Measurements from ENCODE around the gene AKAP13. TPM values are rescaled to one million over a fixed set of nuclear protein-coding genes. Genes with fewer than 3 reads are reported as not detected.

AKAP13 gene
- total and polyA plus RNA-seq, 9 donors: 45.3 to 190 (median 98.6) TPM

GRCh38 chr15:85763157-85763556, 382.8 kb downstream of the AKAP13 start:
- H3K4me1 ChIP-seq (ENCODE audit: insufficient read depth): no peaks in the 10 kb centered on the region
- H3K36me3 ChIP-seq: no peaks in the 10 kb centered on the region
- WGBS, 3 donors: 87 to 97% (median 92%) methylated on average over 16 of the region's 16 CpGs

GRCh38 chr15:85763673-85764633, 383.6 kb downstream of the AKAP13 start:
- intact Hi-C loops (cut with DNase I): no loop called here
- no peak overlapping the region for H3K27ac ChIP-seq

More at GRCh38 chr15:85763157-85763556, 382.8 kb downstream of the AKAP13 start:
- Histone ChIP-seq H3K27ac (no peak overlapping the region), H3K9me3 (no peaks in the 10 kb centered on the region), H3K27me3 (no peaks in the 10 kb centered on the region), H3K4me3 (no peak overlapping the region)
- intact Hi-C loops (cut with DNase I): no loop called here
- no peak for DNase-seq
- TF ChIP-seq EP300 (IDR thresholded peaks at IDR 0.05): no peak
- no peak for TF ChIP-seq CTCF (IDR thresholded peaks at IDR 0.05)
- TF ChIP-seq POLR2A (IDR thresholded peaks at IDR 0.05): no peak

GRCh38 chr15:85764649-85765277, 384.4 kb downstream of the AKAP13 start:
- H3K4me3 ChIP-seq: no peak overlapping the region
- WGBS, 3 donors: 64 to 77% (median 72%) methylated on average over 3 of the region's 3 CpGs
- intact Hi-C loops (cut with DNase I): no loop called here
- DNase-seq: no peak
- no peak overlapping the region for H3K27ac ChIP-seq
- TF ChIP-seq POLR2A (IDR thresholded peaks at IDR 0.05): no peak
- no peak for TF ChIP-seq EP300 (IDR thresholded peaks at IDR 0.05)
- peaks cover under 1% of the 10 kb centered on the region for H3K4me1 ChIP-seq (ENCODE audit: insufficient read depth)
- no peaks in the 10 kb centered on the region for H3K9me3 ChIP-seq
- no peaks in the 10 kb centered on the region for H3K36me3 ChIP-seq
- H3K27me3 ChIP-seq: no peaks in the 10 kb centered on the region

More at GRCh38 chr15:85763673-85764633, 383.6 kb downstream of the AKAP13 start:
- Histone ChIP-seq H3K27me3 (no peaks in the 10 kb centered on the region), H3K4me1 (ENCODE audit: insufficient read depth) (no peaks in the 10 kb centered on the region), H3K9me3 (no peaks in the 10 kb centered on the region), H3K4me3 (no peak overlapping the region), H3K36me3 (no peaks in the 10 kb centered on the region)
- 89 to 96% (median 93%) methylated on average over 25 to 28 of the region's 28 CpGs for WGBS, 3 donors
- DNase-seq: no peak
- TF ChIP-seq EP300 (IDR thresholded peaks at IDR 0.05): no peak
- TF ChIP-seq CTCF (IDR thresholded peaks at IDR 0.05): no peak
- TF ChIP-seq POLR2A (IDR thresholded peaks at IDR 0.05): no peak

GRCh38 chr15:85766001-85766831, 385.8 kb downstream of the AKAP13 start:
- 90 to 91% (median 90%) methylated on average over 22 to 24 of the region's 24 CpGs for WGBS, 3 donors
- TF ChIP-seq CTCF (IDR thresholded peaks at IDR 0.05) (no peak), EP300 (IDR thresholded peaks at IDR 0.05) (no peak), POLR2A (IDR thresholded peaks at IDR 0.05) (no peak)
- DNase-seq: no peak
- H3K27ac ChIP-seq: no peak overlapping the region
- intact Hi-C loops (cut with DNase I): no loop called here
- no peak overlapping the region for H3K4me3 ChIP-seq
- no peaks in the 10 kb centered on the region for H3K36me3 ChIP-seq
- peaks cover 11% of the 10 kb centered on the region for H3K4me1 ChIP-seq (ENCODE audit: insufficient read depth)
- no peaks in the 10 kb centered on the region for H3K9me3 ChIP-seq
- H3K27me3 ChIP-seq: no peaks in the 10 kb centered on the region

Measured in ovary (tissue), 9 donors.